OCI-LY7 (cell line): ENCODE results near the gene C3orf85. TPM values are rescaled to one million over a fixed set of nuclear protein-coding genes. Genes with fewer than 3 reads are reported as not detected.
"Not testable (repeated sequence)": the region's sequence is repeated elsewhere in the genome, so short reads cannot be mapped to it uniquely, and the experiment has no call there.

Experiments used
- BruUV-seq: library from RNA; stranded (reverse); fragments of 400-500 nt; replicated peaks from 2 replicates; lab custom pipeline; 2021; lab: Mats Ljungman, UMichigan
- CTCF ChIA-PET: fragments of 300-600 bp; sonication (Branson Sonifier 250); formaldehyde crosslinking; loops from one replicate; lab custom pipeline; 2022; ENCODE audit warnings: antibody characterized with exemption; ENCODE audit not compliant: unreplicated experiment; lab: Charles Lee
- POLR2A ChIA-PET: fragments of 300-600 bp; sonication (Branson Sonifier 250); formaldehyde crosslinking; loops from one replicate; lab custom pipeline; 2022; ENCODE audit warnings: antibody characterized with exemption; lab: Charles Lee
- DNase-seq: peaks from one replicate; pipeline ENCODE4 v3.0.0-alpha.2; 2015; ENCODE audit warnings: low spot score
- H2AFZ ChIP-seq: fragments of 200-600 bp; sonication (generic), shearing (Covaris generic); 2 replicates; pipeline ENCODE4 v1.6.1; 2014; ENCODE audit warnings: mild to moderate bottlenecking, antibody characterized with exemption, low read length, moderate library complexity
- H3K27ac ChIP-seq: fragments of 200-600 bp; sonication (generic); 2 replicates; pipeline ENCODE4 v1.5.1; 2014; ENCODE audit warnings: mixed run types, low read depth, mild to moderate bottlenecking, moderate library complexity, low read length, inconsistent platforms; ENCODE audit not compliant: poor library complexity, severe bottlenecking
- H3K36me3 ChIP-seq: fragments of 200-600 bp; sonication (generic); 2 replicates; pipeline ENCODE4 v1.6.1; 2014; ENCODE audit warnings: mild to moderate bottlenecking, antibody characterized with exemption, low read length, moderate library complexity, mixed read lengths; ENCODE audit not compliant: insufficient read depth
- H3K4me1 ChIP-seq: fragments of 200-600 bp; sonication (generic); 2 replicates; pipeline ENCODE4 v1.5.1; 2014; ENCODE audit warnings: mild to moderate bottlenecking, low read length; ENCODE audit not compliant: insufficient read depth, poor library complexity, severe bottlenecking
- H3K4me2 ChIP-seq: fragments of 200-600 bp; sonication (generic); 2 replicates; pipeline ENCODE4 v1.6.1; 2014; ENCODE audit warnings: mild to moderate bottlenecking, low read length
- H3K4me3 ChIP-seq: fragments of 200-600 bp; sonication (generic); 2 replicates; pipeline ENCODE4 v1.5.1; 2014; ENCODE audit warnings: mild to moderate bottlenecking, low read depth, low read length; ENCODE audit not compliant: poor library complexity, severe bottlenecking
- H3K79me2 ChIP-seq: fragments of 200-600 bp; sonication (generic); 2 replicates; pipeline ENCODE4 v1.6.1; 2016; ENCODE audit warnings: low read depth, mild to moderate bottlenecking, low read length, moderate library complexity, mixed read lengths; ENCODE audit not compliant: insufficient read depth
- H3K9me2 ChIP-seq: fragments of 200-600 bp; sonication (generic); 2 replicates; pipeline ENCODE4 v1.6.1; 2016; ENCODE audit warnings: mild to moderate bottlenecking, low read length, mixed read lengths; ENCODE audit not compliant: insufficient read depth
- H3K9me3 ChIP-seq: fragments of 200-600 bp; sonication (generic); 2 replicates; pipeline ENCODE4 v1.6.1; 2014; ENCODE audit warnings: mild to moderate bottlenecking, mixed run types, low read length, mixed read lengths
- H4K20me1 ChIP-seq: fragments of 200-600 bp; sonication (generic); 2 replicates; pipeline ENCODE4 v1.6.1; 2014; ENCODE audit warnings: mild to moderate bottlenecking, antibody characterized with exemption, low read length, moderate library complexity, mixed read lengths; ENCODE audit not compliant: insufficient read depth
- CTCF ChIP-seq: fragments of 200-600 bp; sonication (generic); conservative IDR thresholded peaks from 2 replicates; pipeline ENCODE4 v1.5.1; 2014; ENCODE audit warnings: mild to moderate bottlenecking, antibody characterized with exemption, low read length, moderate library complexity, mixed read lengths
- EZH2phosphoT487 ChIP-seq: fragments of 200-600 bp; sonication (generic); IDR thresholded peaks from 2 replicates; pipeline ENCODE4 v1.6.1; 2018; ENCODE audit warnings: low read depth, borderline replicate concordance, mild to moderate bottlenecking, mixed run types, antibody characterized with exemption, low read length, moderate library complexity, mixed read lengths
- intact Hi-C: fragments of 100-400 bp; cut with micrococcal nuclease; formaldehyde crosslinking; loops from one replicate; pipeline ENCODE4 v1.10.0; 2022; ENCODE audit not compliant: unreplicated experiment
- total RNA-seq, 2 experiments: library from RNA; depleted of rRNA in 1 of 2; stranded (reverse); fragments of >200 nt in 1 of 2; shearing (Covaris generic) in 1 of 2; gene quantifications; 2 replicates each; pipeline ENCODE4 v1.2.3, GENCODE V29; 2014 to 2022

The C3orf85 gene
- total RNA-seq, 2 experiments from 2014 or later = not detected

- POLR2A ChIA-PET = no interaction called here
- no peak for DNase-seq
- Histone ChIP-seq H2AFZ (no peak overlapping the region), H3K27ac (no peak overlapping the region), H3K4me3 (no peak overlapping the region), H3K4me1 (no peaks in the 10 kb centered on the region), H3K9me2 (no peaks in the 10 kb centered on the region), H3K9me3 (no peaks in the 10 kb centered on the region), H3K4me2 (no peak overlapping the region), H3K79me2 (no peaks in the 10 kb centered on the region), H4K20me1 (no peaks in the 10 kb centered on the region), H3K36me3 (no peaks in the 10 kb centered on the region)
- intact Hi-C loops = no loop called here
- TF ChIP-seq CTCF (no peak), EZH2phosphoT487 (no peak)
- CTCF ChIA-PET = no interaction called here
- BruUV-seq = no TSS peak
These were observed 9.0 kb upstream of the C3orf85 start for GRCh38 chr3:109127553-109127952.

- ChIA-PET POLR2A (no interaction called here), CTCF (no interaction called here)
- no peak for TF ChIP-seq CTCF
- no peak for TF ChIP-seq EZH2phosphoT487
- Histone ChIP-seq H4K20me1 (no peaks in the 10 kb centered on the region), H3K4me1 (no peaks in the 10 kb centered on the region), H3K79me2 (no peaks in the 10 kb centered on the region), H3K4me2 (no peak overlapping the region), H3K9me3 (no peaks in the 10 kb centered on the region), H3K4me3 (no peak overlapping the region), H2AFZ (no peak overlapping the region), H3K36me3 (no peaks in the 10 kb centered on the region), H3K9me2 (no peaks in the 10 kb centered on the region), H3K27ac (no peak overlapping the region)
- no TSS peak for BruUV-seq
- intact Hi-C loops = no loop called here
- no peak for DNase-seq
These were observed 5.2 kb upstream of the C3orf85 start for GRCh38 chr3:109131276-109131675.

DNA sequence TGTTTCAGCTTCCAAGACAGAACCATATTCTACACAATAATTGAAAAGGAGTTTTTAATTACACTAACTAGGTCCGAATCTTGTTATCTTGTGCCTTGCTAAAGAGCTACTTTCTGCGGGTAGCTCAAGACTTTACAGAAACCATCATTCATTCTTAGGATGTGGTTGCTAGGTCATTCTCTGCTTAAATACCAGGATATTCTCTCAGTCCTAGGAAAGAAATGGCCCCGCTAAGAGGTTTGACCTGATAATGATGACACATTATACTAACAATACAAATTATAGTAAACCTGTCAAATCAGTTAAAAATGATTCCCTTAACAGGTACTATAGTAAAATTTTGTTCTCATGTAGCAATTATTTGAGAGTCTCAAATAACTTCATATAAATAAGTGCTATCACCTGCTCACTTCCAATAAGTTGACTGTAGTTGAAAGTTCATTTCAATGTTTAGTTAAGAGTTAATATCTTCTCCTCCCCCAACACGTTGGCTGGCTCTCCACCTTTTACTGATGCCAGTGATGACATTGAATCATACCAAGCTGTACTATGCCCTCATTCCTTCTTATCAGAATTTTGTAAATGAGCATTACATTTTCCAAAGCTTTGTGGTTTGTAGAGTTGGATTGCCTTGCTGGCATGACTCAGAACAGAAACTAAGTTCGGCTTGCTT is 3.6 kb upstream of the C3orf85 start:
- no peaks in the 10 kb centered on the region for H3K9me2 ChIP-seq
- intact Hi-C loops = no loop called here
- no peaks in the 10 kb centered on the region for H3K9me3 ChIP-seq
- BruUV-seq = no TSS peak
- H3K4me2 ChIP-seq = no peak overlapping the region
- no peak overlapping the region for H3K4me3 ChIP-seq
- DNase-seq = no peak
- no peaks in the 10 kb centered on the region for H3K4me1 ChIP-seq
- no peak overlapping the region for H3K27ac ChIP-seq
- no peaks in the 10 kb centered on the region for H4K20me1 ChIP-seq
- H3K36me3 ChIP-seq = no peaks in the 10 kb centered on the region
- TF ChIP-seq EZH2phosphoT487 (no peak), CTCF (no peak)
- ChIA-PET CTCF (no interaction called here), POLR2A (interaction anchor here (0.6 kb wide), 1 partner anchor 121 kb away, joined by 3 read pairs; no protein-coding TSS in a partner anchor)
- H2AFZ ChIP-seq = no peak overlapping the region
- H3K79me2 ChIP-seq = no peaks in the 10 kb centered on the region

- H3K4me3 ChIP-seq, H3K79me2 ChIP-seq, H3K27ac ChIP-seq, DNase-seq, H3K4me2 ChIP-seq, H3K4me1 ChIP-seq, intact Hi-C loops, H3K36me3 ChIP-seq, H3K9me2 ChIP-seq, H3K9me3 ChIP-seq, POLR2A ChIA-PET, H2AFZ ChIP-seq, H4K20me1 ChIP-seq, BruUV-seq: not testable (repeated sequence)
- CTCF ChIA-PET = interaction anchor here (1.0 kb wide), 1 partner anchor 42 kb away, joined by 3 read pairs; no protein-coding TSS in a partner anchor
These were observed 3.1 kb upstream of the C3orf85 start for GRCh38 chr3:109133474-109133816.
